Measurements from ENCODE around the gene CHRNA9.

DNA sequence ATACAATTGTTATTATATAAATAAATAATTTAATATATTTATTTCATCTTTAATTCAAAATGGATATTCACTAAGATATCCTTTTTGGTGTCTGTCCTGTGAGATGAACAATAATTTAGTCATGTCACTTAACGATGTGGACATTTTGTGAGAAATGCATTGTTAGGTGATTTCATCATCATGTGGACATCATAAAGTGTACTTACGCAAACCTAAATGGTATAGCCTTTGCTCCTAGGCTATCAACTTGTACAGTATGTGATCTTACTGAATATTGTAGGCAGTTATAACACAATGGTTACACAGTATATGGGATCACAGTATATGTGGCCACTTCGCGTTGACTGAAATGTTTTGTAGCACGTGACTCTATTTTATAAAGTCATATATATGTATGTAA lies 20.2 kb upstream of the CHRNA9 start:
- TF ChIP-seq, protein P1, sequence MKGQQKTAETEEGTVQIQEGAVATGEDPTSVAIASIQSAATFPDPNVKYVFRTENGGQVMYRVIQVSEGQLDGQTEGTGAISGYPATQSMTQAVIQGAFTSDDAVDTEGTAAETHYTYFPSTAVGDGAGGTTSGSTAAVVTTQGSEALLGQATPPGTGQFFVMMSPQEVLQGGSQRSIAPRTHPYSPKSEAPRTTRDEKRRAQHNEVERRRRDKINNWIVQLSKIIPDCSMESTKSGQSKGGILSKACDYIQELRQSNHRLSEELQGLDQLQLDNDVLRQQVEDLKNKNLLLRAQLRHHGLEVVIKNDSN (IDR thresholded peaks at IDR 0.05), result no peak
- no peak for TF ChIP-seq EP300 (IDR thresholded peaks at IDR 0.05; ENCODE audit: borderline replicate concordance)
- TF ChIP-seq CEBPB (IDR thresholded peaks at IDR 0.05), result no peak
- no peak for TF ChIP-seq CREB1 (IDR thresholded peaks at IDR 0.05; ENCODE audit: low read depth)
- TF ChIP-seq YY1 (IDR thresholded peaks at IDR 0.05; ENCODE audit: low read depth), result no peak
- TF ChIP-seq TEAD4 (IDR thresholded peaks at IDR 0.05), result no peak
- TF ChIP-seq EGR1 (IDR thresholded peaks at IDR 0.05), result no peak
- no peak for TF ChIP-seq ZBTB7A (IDR thresholded peaks at IDR 0.05; ENCODE audit: low read depth)
- TF ChIP-seq, protein P2, sequence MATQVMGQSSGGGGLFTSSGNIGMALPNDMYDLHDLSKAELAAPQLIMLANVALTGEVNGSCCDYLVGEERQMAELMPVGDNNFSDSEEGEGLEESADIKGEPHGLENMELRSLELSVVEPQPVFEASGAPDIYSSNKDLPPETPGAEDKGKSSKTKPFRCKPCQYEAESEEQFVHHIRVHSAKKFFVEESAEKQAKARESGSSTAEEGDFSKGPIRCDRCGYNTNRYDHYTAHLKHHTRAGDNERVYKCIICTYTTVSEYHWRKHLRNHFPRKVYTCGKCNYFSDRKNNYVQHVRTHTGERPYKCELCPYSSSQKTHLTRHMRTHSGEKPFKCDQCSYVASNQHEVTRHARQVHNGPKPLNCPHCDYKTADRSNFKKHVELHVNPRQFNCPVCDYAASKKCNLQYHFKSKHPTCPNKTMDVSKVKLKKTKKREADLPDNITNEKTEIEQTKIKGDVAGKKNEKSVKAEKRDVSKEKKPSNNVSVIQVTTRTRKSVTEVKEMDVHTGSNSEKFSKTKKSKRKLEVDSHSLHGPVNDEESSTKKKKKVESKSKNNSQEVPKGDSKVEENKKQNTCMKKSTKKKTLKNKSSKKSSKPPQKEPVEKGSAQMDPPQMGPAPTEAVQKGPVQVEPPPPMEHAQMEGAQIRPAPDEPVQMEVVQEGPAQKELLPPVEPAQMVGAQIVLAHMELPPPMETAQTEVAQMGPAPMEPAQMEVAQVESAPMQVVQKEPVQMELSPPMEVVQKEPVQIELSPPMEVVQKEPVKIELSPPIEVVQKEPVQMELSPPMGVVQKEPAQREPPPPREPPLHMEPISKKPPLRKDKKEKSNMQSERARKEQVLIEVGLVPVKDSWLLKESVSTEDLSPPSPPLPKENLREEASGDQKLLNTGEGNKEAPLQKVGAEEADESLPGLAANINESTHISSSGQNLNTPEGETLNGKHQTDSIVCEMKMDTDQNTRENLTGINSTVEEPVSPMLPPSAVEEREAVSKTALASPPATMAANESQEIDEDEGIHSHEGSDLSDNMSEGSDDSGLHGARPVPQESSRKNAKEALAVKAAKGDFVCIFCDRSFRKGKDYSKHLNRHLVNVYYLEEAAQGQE (IDR thresholded peaks at IDR 0.05; ENCODE audit: low read depth), result no peak
- TF ChIP-seq, protein P3, sequence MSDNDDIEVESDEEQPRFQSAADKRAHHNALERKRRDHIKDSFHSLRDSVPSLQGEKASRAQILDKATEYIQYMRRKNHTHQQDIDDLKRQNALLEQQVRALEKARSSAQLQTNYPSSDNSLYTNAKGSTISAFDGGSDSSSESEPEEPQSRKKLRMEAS (IDR thresholded peaks at IDR 0.05), result no peak

Data from Ishikawa (cell line).